Skeletal muscle cell (primary cell): Measurements from ENCODE around the gene TBL2.
"Not testable (repeated sequence)": the region's sequence is repeated elsewhere in the genome, so short reads cannot be mapped to it uniquely, and the experiment has no call there.

ENCODE experiments used
- DNase-seq: peaks from one replicate; pipeline ENCODE4 v3.0.0-alpha.2; 2010; ENCODE audit warnings: low read depth
- H3K4me3 ChIP-seq: 2 replicates; pipeline ENCODE4 v1.5.1; 2011; ENCODE audit warnings: low read depth, mild to moderate bottlenecking, control low read depth, low read length, moderate library complexity

The TBL2 gene

GRCh38 chr7:73544678-73545077 lies 33.7 kb downstream of the TBL2 start:
- DNase-seq = no peak
- H3K4me3 ChIP-seq = no peak overlapping the region

- DNase-seq = no peak
- no peak overlapping the region for H3K4me3 ChIP-seq
These were observed 36.7 kb downstream of the TBL2 start for GRCh38 chr7:73541722-73542121.

GRCh38 chr7:73539709-73540108 lies 38.7 kb downstream of the TBL2 start:
- H3K4me3 ChIP-seq = no peak overlapping the region

GRCh38 chr7:73538510-73538909 lies 39.9 kb downstream of the TBL2 start:
- DNase-seq, H3K4me3 ChIP-seq: not testable (repeated sequence)

More at GRCh38 chr7:73539709-73540108, 38.7 kb downstream of the TBL2 start:
- DNase-seq = no peak

GRCh38 chr7:73537051-73537450 lies 41.3 kb downstream of the TBL2 start:
- no peak for DNase-seq

GRCh38 chr7:73536479-73536878 lies 41.9 kb downstream of the TBL2 start:
- H3K4me3 ChIP-seq = no peak overlapping the region
- no peak for DNase-seq

More at GRCh38 chr7:73537051-73537450, 41.3 kb downstream of the TBL2 start:
- H3K4me3 ChIP-seq = no peak overlapping the region

- not testable (repeated sequence) for DNase-seq, H3K4me3 ChIP-seq
These were observed 42.5 kb downstream of the TBL2 start for GRCh38 chr7:73535918-73536317.

GRCh38 chr7:73533742-73534141 lies 44.6 kb downstream of the TBL2 start:
- no peak for DNase-seq
- no peak overlapping the region for H3K4me3 ChIP-seq

GRCh38 chr7:73532224-73532623 lies 46.2 kb downstream of the TBL2 start:
- DNase-seq = no peak
- no peak overlapping the region for H3K4me3 ChIP-seq

GRCh38 chr7:73530800-73531199 lies 47.6 kb downstream of the TBL2 start:
- no peak overlapping the region for H3K4me3 ChIP-seq
- no peak for DNase-seq

- DNase-seq = no peak
- H3K4me3 ChIP-seq = no peak overlapping the region
These were observed 51.2 kb downstream of the TBL2 start for GRCh38 chr7:73526896-73527821.

- H3K4me3 ChIP-seq, DNase-seq: not testable (repeated sequence)
These were observed 52.3 kb downstream of the TBL2 start for GRCh38 chr7:73526158-73526494.

- peak within 1 kb of the TSS; percentile 70 for H3K4me3 ChIP-seq
- DNase-seq = peak; percentile 96
These were observed 56.1 kb downstream of the TBL2 start, which contains the start of gene BAZ1B for GRCh38 chr7:73522105-73522872. BAZ1B (minus strand) TSS chr7:73522293; CDS start chr7:73521933, 360 bp downstream.

GRCh38 chr7:73521636-73522104 lies 56.7 kb downstream of the TBL2 start:
- H3K4me3 ChIP-seq = peak overlapping the region; percentile 70
- peak; percentile 4 for DNase-seq

GRCh38 chr7:73520673-73521635 lies 57.4 kb downstream of the TBL2 start:
- DNase-seq = no peak

GRCh38 chr7:73519867-73520672 lies 58.3 kb downstream of the TBL2 start:
- no peak for DNase-seq

More at GRCh38 chr7:73520673-73521635, 57.4 kb downstream of the TBL2 start:
- peak overlapping the region; percentile 70 for H3K4me3 ChIP-seq

GRCh38 chr7:73518470-73518869 lies 59.9 kb downstream of the TBL2 start:
- DNase-seq = no peak
- H3K4me3 ChIP-seq = no peak overlapping the region

More at GRCh38 chr7:73519867-73520672, 58.3 kb downstream of the TBL2 start:
- H3K4me3 ChIP-seq = peak overlapping the region; percentile 70
